Measurements from ENCODE around the gene RAI1. TPM values are rescaled to one million over a fixed set of nuclear protein-coding genes. Genes with fewer than 3 reads are reported as not detected.

The RAI1 gene
- total and polyA plus RNA-seq, 2 of the 8 experiments (the other 6 are each of a cell fraction or from before 2014, with no cell fraction given) = 0.39 to 1.2 TPM

- H3K36me3 ChIP-seq (ENCODE audit: control insufficient read depth in 2 of 4, insufficient read depth in 4 of 4, low read length in 3 of 4) = no peaks in the 10 kb centered on the region
- peaks cover 0 to 1% of the 10 kb centered on the region in 2 experiments for H4K20me1 ChIP-seq (replicated peaks in 1 of 2; ENCODE audit: control insufficient read depth in 1 of 2, insufficient read depth in 2 of 2, low read length in 2 of 2)
- 2% methylated on average over 10 of the region's 11 CpGs; no CpG with 5 or more reads in 1 of the 2 experiments for WGBS, 2 experiments (ENCODE audit: extremely low coverage in 1 of 2, insufficient coverage in 1 of 2, insufficient read length in 1 of 2, insufficient replicate concordance in 2 of 2, low coverage in 1 of 2, low lambda C conversion rate in 2 of 2, missing lambda C conversion rate in 1 of 2)
- H2AK5ac ChIP-seq (ENCODE audit: low read depth, low read length) = no peak overlapping the region
- FAIRE-seq = peak; percentile 42
- peak overlapping the region; percentile 81 for H3K18ac ChIP-seq (ENCODE audit: extremely low read depth, low read length)
- no peak overlapping the region for H2AFZ ChIP-seq (ENCODE audit: low read length)
- H4K91ac ChIP-seq (replicated peaks; ENCODE audit: insufficient read length, low read length) = no peak overlapping the region
- ChIA-PET POLR2A (ENCODE audit: partially characterized antibody) (interaction anchor here (0.8 to 2.3 kb wide), 14 partner anchors 15 to 106 kb away, joined by 3 to 7 read pairs (median 3); partner anchors contain the start of gene SREBF1), CTCF (ENCODE audit: partially characterized antibody) (interaction anchor here (0.6 to 2.9 kb wide), 26 partner anchors 9 to 133 kb away, joined by 3 to 11 read pairs (median 4); no protein-coding TSS in a partner anchor)
- H3K9ac ChIP-seq (replicated peaks in 1 of 4; ENCODE audit: extremely low read depth in 1 of 4, low read depth in 3 of 4, low read length in 3 of 4) = no peak overlapping the region
- no peak overlapping the region for H4K5ac ChIP-seq (ENCODE audit: insufficient read length, low read depth, low read length)
- H3K23ac ChIP-seq (ENCODE audit: insufficient read length) = no peak overlapping the region
- H3K4me3 ChIP-seq (ENCODE audit: extremely low read depth in 1 of 4, insufficient read depth in 2 of 4, low read depth in 3 of 4, low read length in 4 of 4) = peak overlapping the region; percentile 58 to 75 (median 62)
- H3K23me2 ChIP-seq (ENCODE audit: low read depth, low read length) = peaks cover 19% of the 10 kb centered on the region; the same call in 1 of the 2 replicates
- no peak overlapping the region for H2BK120ac ChIP-seq (replicated peaks; ENCODE audit: low read depth, low read length)
- H2BK20ac ChIP-seq (ENCODE audit: low read length) = no peak overlapping the region
- no peak overlapping the region for H3K56ac ChIP-seq (replicated peaks; ENCODE audit: insufficient read length, low read depth, low read length)
- H3K27me3 ChIP-seq (replicated peaks in 1 of 4; ENCODE audit: control insufficient read depth in 3 of 4, extremely low read depth in 1 of 4, insufficient read depth in 3 of 4, low read length in 3 of 4) = peaks cover 1 to 34% (median 12%) of the 10 kb centered on the region in 4 experiments; a peak in 6 of 7 replicates
- H4K8ac ChIP-seq (ENCODE audit: extremely low read depth, insufficient read depth, low read length) = peak overlapping the region; percentile 19; the same call in 1 of the 2 replicates
- DNase-seq (ENCODE audit: low read depth in 1 of 2, low spot score in 2 of 2) = peak; percentile 50 to 77
- H3K79me2 ChIP-seq (ENCODE audit: control insufficient read depth in 1 of 2, insufficient read depth in 2 of 2, low read length in 2 of 2) = no peaks in the 10 kb centered on the region
- 0 out of 2 replicates have a peak overlapping the region, but pooled peaks have one; percentile 2 for H2BK12ac ChIP-seq (ENCODE audit: low read depth, low read length)
- H3K79me1 ChIP-seq (ENCODE audit: low read depth, low read length) = no peaks in the 10 kb centered on the region
- H3K4ac ChIP-seq (replicated peaks; ENCODE audit: insufficient read length, low read depth, low read length) = no peak overlapping the region
- H3K27ac ChIP-seq (ENCODE audit: low read depth, low read length) = no peak overlapping the region
- H3K4me1 ChIP-seq (replicated peaks in 1 of 4; ENCODE audit: control insufficient read depth in 3 of 4, insufficient read depth in 4 of 4, low read length in 3 of 4) = peaks cover 20 to 35% (median 27%) of the 10 kb centered on the region in 4 experiments
- H3K4me2 ChIP-seq (ENCODE audit: insufficient read depth in 1 of 2, low read depth in 2 of 2, low read length in 2 of 2) = peak overlapping the region; percentile 68 to 90
- H3K9me3 ChIP-seq (ENCODE audit: insufficient read depth in 2 of 2, low read depth in 1 of 2, low read length in 1 of 2) = no peaks in the 10 kb centered on the region
- H3K14ac ChIP-seq (ENCODE audit: insufficient read length) = no peak overlapping the region
- H2BK5ac ChIP-seq (ENCODE audit: low read depth, low read length) = peak overlapping the region; percentile 44; the same call in 1 of the 2 replicates
- no peak overlapping the region for H2BK15ac ChIP-seq (ENCODE audit: low read length)
- TF ChIP-seq KDM4A (IDR thresholded peaks at IDR 0.05; ENCODE audit: low read depth, low read length, severe bottlenecking) = no peak
Measured at GRCh38 chr17:17780922-17781590, 99.8 kb downstream of the RAI1 start.

All from H1 (cell line).